Neutrophil (primary cell): ENCODE results near the gene TRIM38.

ENCODE experiments used
- H3K27ac ChIP-seq: fragments of 200-600 bp; sonication (generic); 2 replicates; pipeline ENCODE4 v1.5.1; 2016; ENCODE audit warnings: mild to moderate bottlenecking, moderate library complexity
- H3K27me3 ChIP-seq: fragments of 200-600 bp; sonication (generic); 2 replicates; pipeline ENCODE4 v1.6.0; 2016; ENCODE audit warnings: mild to moderate bottlenecking
- H3K36me3 ChIP-seq: fragments of 200-600 bp; sonication (generic); 2 replicates; pipeline ENCODE4 v1.5.1; 2017
- H3K4me1 ChIP-seq, 2 experiments: fragments of 200-600 bp in 1 of 2; sonication (generic) in 1 of 2; 1 replicate in 1 of 2; 2 replicates in 1 of 2; pipeline versions ENCODE4 v1.5.1 to v1.6.1; 2013 to 2016; ENCODE audit warnings: low read depth in 1 of 2, low read length in 1 of 2, mild to moderate bottlenecking in 1 of 2, moderate library complexity in 1 of 2; ENCODE audit not compliant: control insufficient read depth in 1 of 2, insufficient read depth in 1 of 2
- H3K4me3 ChIP-seq, 2 experiments: fragments of 200-600 bp in 1 of 2; sonication (generic) in 1 of 2; 1 replicate in 1 of 2; 2 replicates in 1 of 2; pipeline ENCODE4 v1.5.1; 2013 to 2016; ENCODE audit warnings: low read depth in 1 of 2, low read length in 1 of 2, mild to moderate bottlenecking in 1 of 2, moderate library complexity in 1 of 2
- H3K9me3 ChIP-seq: fragments of 200-600 bp; sonication (generic); 2 replicates; pipeline ENCODE4 v1.5.1; 2016
- CTCF ChIP-seq: fragments of 200-600 bp; sonication (generic); IDR thresholded peaks from 2 replicates; pipeline ENCODE4 v1.5.1; 2016; ENCODE audit warnings: antibody characterized with exemption

The TRIM38 gene

GRCh38 chr6:26028212-26028745 is 65.7 kb downstream of the TRIM38 start:
- peak overlapping the region; percentile 89 for H3K27ac ChIP-seq
- no peaks in the 10 kb centered on the region for H3K9me3 ChIP-seq
- no peak for TF ChIP-seq CTCF
- H3K27me3 ChIP-seq, result no peaks in the 10 kb centered on the region
- H3K4me1 ChIP-seq, result peaks cover 43% of the 10 kb centered on the region in 2 experiments
- H3K36me3 ChIP-seq, result no peaks in the 10 kb centered on the region
- no peak overlapping the region for H3K4me3 ChIP-seq

- Histone ChIP-seq H3K4me3 (no peak overlapping the region), H3K4me1 (peaks cover 43 to 47% of the 10 kb centered on the region in 2 experiments), H3K27me3 (no peaks in the 10 kb centered on the region), H3K9me3 (peaks cover 5% of the 10 kb centered on the region), H3K27ac (no peak overlapping the region), H3K36me3 (no peaks in the 10 kb centered on the region)
- TF ChIP-seq CTCF, result no peak
Measured at GRCh38 chr6:26028746-26029569, 66.4 kb downstream of the TRIM38 start.

GRCh38 chr6:26029570-26029856 is 66.9 kb downstream of the TRIM38 start:
- TF ChIP-seq CTCF, result no peak
- H3K4me3 ChIP-seq, result no peak overlapping the region
- H3K27me3 ChIP-seq, result no peaks in the 10 kb centered on the region
- H3K4me1 ChIP-seq, result peaks cover 43 to 47% of the 10 kb centered on the region in 2 experiments
- no peaks in the 10 kb centered on the region for H3K36me3 ChIP-seq
- no peak overlapping the region for H3K27ac ChIP-seq
- H3K9me3 ChIP-seq, result peaks cover 7% of the 10 kb centered on the region

GRCh38 chr6:26029857-26030653 is 67.5 kb downstream of the TRIM38 start:
- no peak for TF ChIP-seq CTCF
- no peak overlapping the region for H3K4me3 ChIP-seq
- no peaks in the 10 kb centered on the region for H3K27me3 ChIP-seq
- peaks cover 7% of the 10 kb centered on the region for H3K9me3 ChIP-seq
- peaks cover 43 to 47% of the 10 kb centered on the region in 2 experiments for H3K4me1 ChIP-seq
- H3K36me3 ChIP-seq, result no peaks in the 10 kb centered on the region
- H3K27ac ChIP-seq, result no peak overlapping the region

- Histone ChIP-seq H3K36me3 (no peaks in the 10 kb centered on the region), H3K4me3 (no peak overlapping the region), H3K4me1 (peaks cover 43 to 46% of the 10 kb centered on the region in 2 experiments), H3K27ac (no peak overlapping the region), H3K27me3 (no peaks in the 10 kb centered on the region), H3K9me3 (peaks cover 7% of the 10 kb centered on the region)
- TF ChIP-seq CTCF, result no peak
Measured at GRCh38 chr6:26030716-26031115, 68.1 kb downstream of the TRIM38 start.
